HG03378 (cell line): ENCODE measurements around the gene ALDH5A1.
A peak's percentile ranks its signal among the peaks of the same experiment; 100 is the strongest.

ENCODE experiments used
- ATAC-seq: cut with Tn5 transposase; IDR thresholded peaks from one replicate; pipeline ENCODE4 v1.9.1; 2021; ENCODE audit warnings: mild to moderate bottlenecking, moderate library complexity; ENCODE audit not compliant: unreplicated experiment

Gene ALDH5A1

DNA sequence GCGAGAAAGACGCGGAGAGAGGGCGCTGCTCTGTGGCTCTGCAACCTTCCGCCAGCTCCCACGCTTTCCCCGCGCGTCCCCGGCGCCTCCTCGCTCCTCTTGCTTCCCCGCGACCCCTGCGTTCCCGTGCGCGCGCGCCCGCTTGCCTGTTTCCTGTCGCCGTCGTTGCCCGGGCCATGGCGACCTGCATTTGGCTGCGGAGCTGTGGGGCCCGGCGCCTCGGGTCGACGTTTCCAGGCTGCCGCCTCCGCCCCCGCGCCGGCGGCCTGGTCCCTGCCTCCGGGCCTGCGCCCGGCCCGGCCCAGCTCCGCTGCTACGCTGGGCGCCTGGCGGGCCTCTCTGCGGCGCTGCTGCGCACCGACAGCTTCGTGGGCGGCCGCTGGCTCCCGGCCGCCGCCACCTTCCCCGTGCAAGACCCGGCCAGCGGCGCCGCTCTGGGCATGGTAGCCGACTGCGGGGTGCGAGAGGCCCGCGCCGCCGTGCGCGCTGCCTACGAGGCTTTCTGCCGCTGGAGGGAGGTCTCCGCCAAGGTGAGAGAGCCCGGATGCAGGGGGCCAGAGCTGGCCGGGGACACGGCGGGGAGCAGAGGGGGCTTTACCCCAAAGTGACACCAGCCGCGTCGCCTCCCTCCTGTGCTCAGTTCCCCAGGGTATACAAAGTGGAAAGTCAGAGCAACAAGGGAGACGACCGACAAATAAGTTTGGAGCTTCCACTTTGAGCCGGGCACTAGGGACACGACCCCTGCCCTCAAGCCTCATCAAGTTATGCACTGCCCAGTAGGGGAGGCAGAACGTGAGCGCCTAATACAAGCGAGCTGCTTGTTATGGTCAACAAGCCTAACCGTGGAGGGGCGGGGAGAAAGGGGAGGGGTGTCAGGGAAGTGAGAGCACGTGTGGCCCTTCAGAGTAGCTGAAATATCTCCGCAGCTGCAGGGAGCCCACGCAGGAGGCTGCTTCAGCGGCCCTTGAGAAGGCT lies at the start of gene ALDH5A1:
TSS of gene ALDH5A1 (plus strand) at position 149 of the 975 bp plus-strand sequence. CDS start at position 177, 28 bp downstream.
- peak; percentile 60 for ATAC-seq

DNA sequence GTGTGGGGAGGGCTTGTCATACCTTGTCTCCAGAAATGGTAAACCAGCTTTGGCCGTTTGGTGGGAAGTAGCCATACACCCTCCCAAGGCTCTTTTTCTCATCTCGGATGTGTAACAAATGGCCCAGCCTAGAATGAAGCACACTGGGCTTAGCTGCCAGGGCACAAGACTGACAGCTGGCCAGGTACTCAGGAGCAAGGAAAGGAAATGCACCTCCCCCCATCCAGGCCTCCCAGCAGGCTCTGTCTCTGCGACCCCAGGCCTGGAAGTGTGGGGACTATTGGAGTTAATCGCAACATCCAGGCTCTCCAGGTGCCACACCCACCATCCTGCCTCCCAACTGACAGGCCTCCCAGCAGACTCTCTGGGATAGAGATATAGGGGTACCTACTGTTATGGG lies 49.1 kb upstream of the ALDH5A1 start:
- ATAC-seq, result no peak

DNA sequence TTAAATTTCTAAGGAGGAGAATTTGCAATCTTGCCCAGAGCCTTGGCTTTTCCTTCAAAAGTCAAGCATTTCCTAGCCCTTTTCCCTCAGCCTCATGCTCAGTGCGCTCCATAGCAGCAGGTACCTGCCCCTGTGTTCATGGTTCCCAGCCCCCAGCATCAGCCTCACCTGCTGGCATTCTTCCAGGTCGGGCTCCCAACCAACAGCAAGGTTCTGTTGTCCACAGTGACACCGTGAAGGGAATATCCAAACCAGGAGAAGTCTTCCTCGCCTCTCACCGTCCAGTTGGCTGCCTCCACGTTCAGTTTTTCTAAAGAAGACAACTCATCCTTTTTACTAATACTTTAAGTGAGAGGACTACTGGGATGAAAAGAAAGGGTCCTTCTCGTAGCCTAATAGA lies 48.1 kb upstream of the ALDH5A1 start:
- no peak for ATAC-seq

DNA sequence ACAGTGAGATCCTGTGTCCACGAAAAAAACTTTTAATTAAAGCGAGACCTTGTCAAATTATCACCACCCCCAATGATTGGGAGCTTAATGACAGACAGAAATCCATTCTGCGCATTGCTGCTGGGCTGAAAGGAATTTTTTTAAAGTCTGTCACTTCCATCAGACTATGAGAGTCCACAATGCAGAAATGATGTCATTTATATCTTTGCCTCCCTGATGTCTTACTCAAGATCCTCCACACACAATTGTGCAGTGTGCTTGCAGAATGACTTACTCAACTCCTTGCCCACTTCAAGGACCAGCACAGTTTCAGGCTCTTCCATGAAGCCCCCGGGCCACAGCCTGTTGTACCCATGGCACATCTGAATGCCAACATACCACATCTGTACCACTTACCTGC lies 46.4 kb upstream of the ALDH5A1 start:
- no peak for ATAC-seq

DNA sequence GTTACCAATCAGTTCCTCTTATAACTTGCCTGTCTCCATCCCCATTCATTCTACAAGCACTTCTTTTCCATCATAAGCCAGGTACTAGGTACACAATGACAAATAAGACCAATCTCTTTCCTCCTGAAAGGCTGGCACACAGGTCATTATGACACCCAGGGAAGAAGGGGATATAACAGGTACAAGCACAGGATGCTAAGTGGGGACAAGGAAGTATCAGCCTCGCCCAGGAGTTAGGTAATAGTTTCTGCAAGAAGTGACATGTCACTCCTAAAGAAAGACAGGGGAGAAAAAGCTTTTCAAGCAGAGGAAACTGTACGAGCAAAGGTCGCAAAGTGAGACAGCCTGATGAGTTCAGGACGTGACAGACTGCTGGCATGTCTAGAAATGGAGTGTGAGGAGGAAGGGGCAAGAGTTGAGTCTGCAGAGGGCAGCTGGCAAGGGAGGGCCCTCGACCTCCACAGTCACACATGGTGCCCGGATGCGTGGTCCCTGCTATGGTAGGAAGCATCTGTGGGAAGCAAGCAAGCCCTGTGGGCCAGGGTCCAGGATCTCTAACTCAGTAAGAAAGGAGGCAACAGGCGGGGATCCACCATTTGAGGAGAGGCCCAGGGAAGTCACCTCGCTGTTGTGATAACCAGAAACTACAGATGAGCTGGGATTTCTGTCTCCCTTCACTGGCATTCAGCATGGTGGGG lies 45.8 kb upstream of the ALDH5A1 start:
- no peak for ATAC-seq

DNA sequence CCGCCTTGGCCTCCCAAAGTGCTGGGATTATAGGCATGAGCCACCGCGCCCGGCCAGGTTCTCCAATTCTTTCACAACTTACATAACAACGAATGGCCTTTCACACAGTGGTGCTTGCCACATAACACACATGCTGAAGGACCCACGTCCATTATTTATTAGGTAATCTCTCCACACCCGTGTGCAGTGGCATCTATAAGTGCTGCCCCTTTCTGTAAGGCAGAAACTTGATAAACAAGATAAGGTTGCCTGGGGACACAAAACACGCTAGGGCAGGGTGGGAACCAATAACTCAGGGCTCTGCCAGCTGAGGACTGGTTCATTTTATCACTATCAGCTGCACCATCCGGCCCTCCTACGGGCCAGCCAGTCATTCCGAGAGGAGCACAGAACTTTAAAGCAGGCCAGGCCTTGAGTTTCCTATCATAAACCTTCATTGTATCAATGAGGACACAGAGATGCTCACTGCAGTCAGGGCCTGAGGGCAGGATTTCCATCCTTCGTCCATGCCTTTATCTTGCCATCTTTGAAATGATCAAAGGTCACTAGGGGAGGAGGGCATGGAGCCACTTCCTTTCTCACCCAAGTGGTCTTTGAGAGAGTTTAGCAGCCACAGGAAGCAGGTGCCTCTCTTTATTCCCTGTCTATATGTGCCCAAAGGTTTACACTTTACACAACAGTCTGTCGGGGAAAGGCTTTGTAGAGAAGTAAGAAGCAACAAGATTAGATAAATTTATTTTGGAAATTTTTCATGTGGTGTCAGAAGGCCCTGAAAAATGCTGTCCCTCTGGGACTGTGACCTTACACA lies 43.0 kb upstream of the ALDH5A1 start:
- ATAC-seq, result no peak

DNA sequence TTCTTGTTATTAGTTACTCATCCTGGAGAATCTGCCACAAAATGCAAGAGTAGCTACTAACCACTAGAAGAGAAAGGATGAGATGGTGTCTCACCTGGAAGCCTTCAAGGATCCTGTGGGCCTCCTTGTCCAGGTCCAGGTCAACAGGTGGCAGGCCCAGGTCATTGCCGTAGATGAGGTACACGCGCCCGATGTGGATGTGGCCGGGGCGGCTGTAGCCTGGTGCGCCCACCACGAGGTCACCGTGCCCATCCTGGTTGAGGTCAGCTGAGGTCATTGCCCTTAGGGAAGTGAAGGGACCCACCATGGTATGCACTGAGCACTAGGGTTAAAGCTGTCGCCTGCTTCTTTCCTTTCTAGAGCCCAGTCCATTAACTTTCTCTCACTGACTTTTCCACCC lies 40.8 kb upstream of the ALDH5A1 start:
- no peak for ATAC-seq

DNA sequence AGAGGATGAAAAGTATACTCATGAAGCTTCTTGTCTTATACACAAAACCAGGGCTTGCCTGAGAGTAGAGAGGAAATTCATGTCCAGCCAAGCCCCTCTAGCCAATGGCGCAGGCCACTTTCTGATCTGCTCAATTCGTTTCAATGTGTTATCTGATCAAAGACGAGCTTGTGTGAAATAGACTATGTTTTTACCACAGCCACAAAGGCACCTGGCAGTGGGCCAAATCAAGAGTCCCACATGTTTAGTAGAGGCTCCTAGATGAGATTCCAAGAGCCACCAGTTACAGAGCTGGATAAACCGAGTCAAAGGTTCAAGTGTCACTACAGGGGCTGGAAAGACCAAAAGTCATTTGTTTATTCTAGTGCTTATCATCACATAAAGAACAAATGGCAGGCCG lies 40.3 kb upstream of the ALDH5A1 start:
- no peak for ATAC-seq

DNA sequence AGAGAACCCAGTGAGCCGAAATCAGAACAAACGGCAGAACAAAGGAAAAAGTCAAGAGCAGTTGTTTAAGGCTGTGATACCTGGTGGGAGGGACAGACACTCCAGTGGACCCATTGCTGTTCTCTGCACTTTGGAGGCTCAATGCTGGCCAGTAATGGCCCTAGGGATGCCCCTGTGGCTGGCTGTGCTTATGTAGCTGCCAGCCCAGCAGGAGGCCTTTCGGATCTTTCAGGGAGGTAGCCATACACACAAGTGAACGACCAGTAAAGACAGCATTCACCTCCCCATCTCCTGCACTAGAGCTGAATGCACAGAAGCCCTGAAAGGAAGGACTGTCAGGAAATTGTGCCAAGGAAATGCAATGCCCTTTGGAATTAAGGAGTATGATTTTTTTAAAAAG lies 39.7 kb upstream of the ALDH5A1 start:
- ATAC-seq, result no peak

DNA sequence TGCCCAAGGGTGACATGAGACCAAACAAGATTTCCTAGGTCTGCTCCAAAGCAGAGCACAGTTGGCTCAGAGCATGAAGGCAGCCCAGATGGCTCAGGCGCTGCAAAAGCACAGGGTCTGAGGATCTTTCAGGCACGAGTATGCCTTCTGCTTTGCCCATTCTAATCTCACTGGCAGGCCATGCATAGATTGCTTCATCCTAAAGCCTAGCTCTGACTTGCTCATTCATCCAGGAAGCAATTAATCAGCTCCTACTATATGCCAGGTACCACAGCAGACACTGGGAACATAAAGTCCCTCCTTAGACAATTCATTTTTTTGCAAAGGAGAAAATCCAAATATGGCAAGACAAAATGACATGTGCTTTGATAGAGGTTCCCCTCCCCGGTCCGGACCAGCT lies 36.6 kb upstream of the ALDH5A1 start:
- ATAC-seq, result no peak

DNA sequence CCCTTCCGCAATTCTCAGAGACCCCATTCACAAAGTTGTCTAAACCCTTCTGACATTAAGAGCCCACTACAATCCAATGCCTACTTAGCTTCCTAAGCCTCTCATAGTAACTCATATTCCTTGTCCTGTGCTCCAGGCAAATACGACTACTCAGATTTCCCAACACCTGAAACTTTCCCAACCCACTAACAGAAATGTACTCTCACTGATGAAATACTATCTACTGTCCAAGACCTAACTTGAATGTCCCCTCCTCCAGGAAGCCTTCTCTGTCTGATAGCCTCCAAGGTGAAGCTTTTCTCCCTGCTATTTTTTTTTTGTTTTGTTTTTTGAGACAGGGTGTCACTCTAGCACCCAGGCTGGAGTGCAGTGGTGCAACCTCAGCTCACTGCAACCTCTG lies 35.8 kb upstream of the ALDH5A1 start:
- ATAC-seq, result no peak

DNA sequence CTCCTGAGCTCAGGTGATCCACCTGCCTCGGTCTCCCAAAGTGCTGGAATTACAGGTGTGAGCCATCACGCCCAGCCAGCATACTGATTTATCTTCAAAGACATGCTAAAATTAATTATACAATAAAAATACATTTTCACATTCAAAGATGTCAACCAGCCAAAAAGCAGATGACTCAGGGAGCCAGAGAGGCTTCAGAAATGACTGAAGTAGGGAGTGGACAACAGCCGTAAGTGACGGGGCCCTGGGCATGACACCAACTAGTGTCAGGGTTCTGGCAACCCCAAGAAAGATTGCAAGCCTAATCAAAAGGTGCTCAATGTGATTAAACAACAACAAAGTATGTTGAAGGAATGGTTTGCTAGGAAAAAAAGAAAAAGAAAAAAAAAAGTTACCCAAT lies 33.8 kb upstream of the ALDH5A1 start:
- ATAC-seq, result no peak

DNA sequence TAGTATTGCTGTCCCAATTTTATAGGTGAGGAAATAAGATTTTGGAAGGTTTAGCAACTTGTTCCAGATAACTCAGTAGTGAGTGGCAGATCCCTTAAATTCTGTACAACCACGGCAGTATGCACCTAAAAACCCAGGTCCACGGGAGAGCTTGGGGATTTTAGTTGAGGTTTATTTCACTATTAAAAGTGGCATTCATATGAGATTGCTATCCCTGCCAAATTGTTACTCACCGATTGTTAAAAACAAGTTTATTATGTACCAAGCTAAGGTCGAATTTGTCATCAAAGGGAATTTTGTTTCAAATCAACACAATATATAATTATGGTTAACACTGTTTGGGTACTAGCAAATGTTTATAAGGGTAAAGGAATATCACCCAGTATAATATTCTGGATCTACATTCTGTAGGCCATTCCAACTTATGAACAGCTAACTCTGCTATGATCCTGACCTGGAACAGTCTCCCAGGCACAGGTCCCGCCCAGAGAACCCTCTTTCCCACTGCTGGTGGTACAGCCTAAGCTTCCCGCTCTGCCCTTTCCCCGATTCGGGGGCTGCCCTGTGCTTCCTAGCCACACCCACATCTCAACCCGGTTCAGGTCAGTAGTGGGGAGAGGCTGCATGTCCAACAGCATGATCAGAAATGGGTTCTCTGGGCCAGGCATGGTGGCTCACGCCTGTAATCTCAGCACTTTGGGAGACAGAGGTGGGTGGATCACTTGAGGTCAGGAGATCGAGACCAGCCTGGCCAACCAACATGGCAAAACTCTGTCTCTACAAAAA lies 30.3 kb upstream of the ALDH5A1 start:
- no peak for ATAC-seq

DNA sequence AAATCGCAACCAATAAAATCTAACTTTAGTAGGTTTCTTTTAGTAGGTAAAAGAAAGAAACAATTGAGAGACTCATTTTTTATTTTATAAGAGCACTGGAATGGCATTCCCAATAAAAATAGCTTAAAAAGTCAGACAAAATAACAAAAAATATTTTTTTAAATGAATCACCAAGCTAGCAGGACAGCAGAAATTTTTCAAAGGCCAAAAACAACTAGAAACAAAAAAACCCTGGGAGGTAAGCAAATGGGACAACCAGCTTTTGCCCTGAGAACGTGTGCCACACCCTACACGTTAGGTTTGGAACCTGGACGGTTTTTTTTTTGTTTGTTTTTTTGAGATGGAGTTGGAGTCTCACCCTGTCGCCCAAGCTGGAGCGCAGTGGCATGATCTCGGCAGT lies 25.0 kb upstream of the ALDH5A1 start:
- ATAC-seq, result no peak

DNA sequence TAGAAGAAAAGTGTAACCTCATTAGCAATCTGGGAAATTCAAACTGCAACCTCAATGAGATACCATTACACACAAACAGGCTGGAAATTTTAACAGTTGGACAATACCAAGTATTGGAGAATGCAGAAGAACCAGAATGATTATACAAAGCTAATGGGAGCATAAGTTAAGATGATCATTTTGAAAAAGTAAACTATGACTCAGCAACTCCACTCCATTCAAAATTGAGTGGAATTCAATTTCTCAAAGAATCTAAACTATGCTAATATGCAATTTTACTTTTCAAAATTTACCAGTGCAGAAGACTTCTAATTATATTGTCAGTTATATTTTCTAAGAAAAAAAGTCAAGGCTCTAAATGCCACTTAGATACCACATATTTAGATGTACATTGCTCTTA lies 22.6 kb upstream of the ALDH5A1 start:
- ATAC-seq, result no peak

DNA sequence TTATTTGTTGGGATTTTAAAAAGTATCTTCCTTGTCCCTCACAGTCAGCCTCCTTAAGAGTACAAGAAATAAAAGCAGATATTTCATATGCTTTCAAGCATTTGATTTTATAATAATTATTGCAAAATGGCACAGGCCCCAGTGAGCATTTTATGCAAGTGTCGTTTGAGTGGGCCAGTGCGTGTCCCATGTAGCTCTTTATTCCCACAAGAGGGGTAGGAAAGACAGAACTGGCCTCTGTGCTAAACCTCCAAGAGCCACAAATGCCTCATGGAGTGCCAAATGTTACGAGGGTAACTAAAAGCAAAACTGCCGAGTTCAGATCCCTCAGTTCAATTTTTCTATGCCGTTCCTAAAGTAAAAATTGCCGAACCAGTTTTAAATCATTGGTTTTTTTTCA lies 18.1 kb upstream of the ALDH5A1 start:
- no peak for ATAC-seq

DNA sequence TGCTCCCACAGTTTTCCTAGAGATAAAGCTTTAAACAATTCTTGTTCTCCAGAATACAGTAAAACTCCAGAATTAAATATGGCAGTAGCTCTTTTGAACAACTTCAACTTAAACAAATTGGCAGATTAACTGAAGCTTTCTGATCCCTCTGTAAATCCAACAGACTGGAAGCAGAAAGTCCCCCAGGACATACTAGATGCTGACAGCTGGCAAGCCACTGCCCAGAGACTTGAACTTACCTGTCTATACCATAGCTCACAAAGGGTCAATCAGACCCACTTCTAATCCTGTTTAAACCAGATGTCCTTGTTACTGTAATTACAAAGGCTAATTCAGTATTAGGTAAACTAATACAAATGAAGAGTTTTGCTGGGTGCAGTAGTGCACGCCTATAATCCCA lies 17.7 kb upstream of the ALDH5A1 start:
- ATAC-seq, result no peak

DNA sequence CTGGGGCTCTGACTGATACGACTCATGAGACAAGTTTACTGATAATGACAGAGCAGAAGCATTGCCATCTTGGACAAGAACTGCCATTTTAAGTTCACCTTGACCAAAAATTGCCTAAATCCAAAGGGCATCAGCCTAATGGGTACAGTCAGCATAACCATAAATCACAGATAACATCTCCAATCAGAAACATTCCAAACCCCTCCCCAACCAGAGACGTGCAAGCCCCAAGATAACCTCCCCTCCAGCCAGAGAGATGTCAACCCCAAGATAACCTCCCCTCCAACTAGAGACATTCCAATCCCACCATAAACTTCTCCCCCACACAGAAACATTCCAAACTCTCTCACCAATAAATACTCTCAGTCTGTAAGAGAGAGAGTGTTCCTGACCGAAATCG lies 15.9 kb upstream of the ALDH5A1 start:
- no peak for ATAC-seq

DNA sequence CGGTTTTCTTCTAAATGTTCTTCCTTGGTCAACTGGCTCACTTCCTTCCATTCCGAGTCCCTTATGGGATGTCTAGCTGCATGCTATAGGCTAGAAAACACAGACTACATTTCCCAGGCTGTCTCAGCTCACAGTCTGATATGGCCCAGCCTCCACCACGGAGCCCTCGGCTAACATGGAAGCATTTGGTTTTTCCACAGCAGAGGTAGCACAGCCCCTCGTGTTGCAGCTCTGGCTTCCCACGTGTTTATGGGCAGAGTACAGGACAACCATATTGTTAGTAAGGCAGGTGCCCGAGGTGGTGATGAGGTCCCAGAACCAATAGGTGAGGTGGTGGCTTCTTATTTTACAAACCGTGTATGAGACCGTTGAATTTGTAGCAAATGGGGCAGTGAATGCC lies 14.1 kb upstream of the ALDH5A1 start:
- ATAC-seq, result no peak

DNA sequence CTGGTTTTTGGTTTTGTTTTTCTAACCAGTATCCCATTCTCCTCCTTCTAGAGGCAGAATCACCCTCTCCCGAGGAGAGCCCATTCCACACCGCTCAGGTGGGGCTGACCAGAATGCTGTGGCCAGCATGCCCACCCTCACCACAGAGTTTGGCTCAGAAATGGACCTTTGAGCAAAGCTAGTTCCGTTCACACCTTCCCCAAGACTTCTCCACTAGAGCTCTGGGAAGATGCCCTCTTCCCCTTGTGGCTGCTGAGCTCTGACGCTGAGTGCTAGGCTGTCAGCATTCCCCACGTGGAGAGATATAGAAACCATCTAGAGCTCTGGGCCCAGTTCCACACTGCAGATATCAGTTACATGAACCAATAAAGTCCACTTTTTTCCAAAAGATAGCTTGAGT lies 13.3 kb upstream of the ALDH5A1 start:
- ATAC-seq, result no peak
